Epithelial cell of proximal tubule (primary cell): ENCODE results near the gene OSBPL6. TPM values are rescaled to one million over a fixed set of nuclear protein-coding genes. Genes with fewer than 3 reads are reported as not detected.

Experiments used
- DNase-seq: peaks from one replicate; pipeline ENCODE4 v3.0.0-alpha.2; 2011; ENCODE audit warnings: low read depth
- H3K4me3 ChIP-seq: 2 replicates; pipeline ENCODE4 v1.5.1; 2011; ENCODE audit warnings: low read depth, mild to moderate bottlenecking, low read length
- total RNA-seq: library from RNA; depleted of rRNA; stranded (reverse); fragments of >200 nt; gene quantifications from 2 replicates; pipeline ENCODE4 v1.2.3, GENCODE V29; 2015
- TF ChIP-seq, protein P1 (sequence below): conservative IDR thresholded peaks from 2 replicates; pipeline ENCODE4 v1.5.1; 2012; ENCODE audit warnings: low read depth, mild to moderate bottlenecking, low read length

Gene OSBPL6
- total RNA-seq, 1 donor from 2014 or later = 2.9 TPM

DNA sequence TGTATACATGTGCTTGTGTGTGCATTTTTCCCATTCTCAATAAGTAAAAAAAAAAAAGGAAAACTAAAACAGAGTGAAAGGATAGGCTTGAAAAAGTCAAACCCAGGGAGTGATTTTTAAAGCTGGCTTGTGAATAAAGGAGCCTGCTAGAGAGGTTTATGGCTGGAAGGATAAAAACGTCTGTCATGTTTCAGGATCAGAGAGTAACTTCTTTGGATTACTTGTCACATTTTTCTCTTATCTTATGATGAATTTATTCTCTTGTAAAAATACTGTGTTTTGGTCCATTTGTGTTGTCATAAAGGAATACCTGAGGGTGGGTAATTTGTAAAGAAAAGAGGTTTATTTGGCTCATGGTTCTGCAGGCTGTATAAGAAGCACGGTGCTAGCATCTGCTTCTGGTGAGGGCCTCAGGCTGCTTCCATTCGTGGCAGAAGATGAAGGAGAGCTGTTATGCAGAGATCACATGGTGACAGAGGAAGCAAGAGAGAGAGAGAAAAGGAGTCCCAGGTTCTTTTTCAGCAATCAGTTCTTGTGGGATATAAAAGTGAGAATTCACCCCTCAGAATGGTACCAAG, 89.1 kb downstream of the OSBPL6 start:
- DNase-seq = no peak
- no peak overlapping the region for H3K4me3 ChIP-seq
- TF ChIP-seq, protein P1, sequence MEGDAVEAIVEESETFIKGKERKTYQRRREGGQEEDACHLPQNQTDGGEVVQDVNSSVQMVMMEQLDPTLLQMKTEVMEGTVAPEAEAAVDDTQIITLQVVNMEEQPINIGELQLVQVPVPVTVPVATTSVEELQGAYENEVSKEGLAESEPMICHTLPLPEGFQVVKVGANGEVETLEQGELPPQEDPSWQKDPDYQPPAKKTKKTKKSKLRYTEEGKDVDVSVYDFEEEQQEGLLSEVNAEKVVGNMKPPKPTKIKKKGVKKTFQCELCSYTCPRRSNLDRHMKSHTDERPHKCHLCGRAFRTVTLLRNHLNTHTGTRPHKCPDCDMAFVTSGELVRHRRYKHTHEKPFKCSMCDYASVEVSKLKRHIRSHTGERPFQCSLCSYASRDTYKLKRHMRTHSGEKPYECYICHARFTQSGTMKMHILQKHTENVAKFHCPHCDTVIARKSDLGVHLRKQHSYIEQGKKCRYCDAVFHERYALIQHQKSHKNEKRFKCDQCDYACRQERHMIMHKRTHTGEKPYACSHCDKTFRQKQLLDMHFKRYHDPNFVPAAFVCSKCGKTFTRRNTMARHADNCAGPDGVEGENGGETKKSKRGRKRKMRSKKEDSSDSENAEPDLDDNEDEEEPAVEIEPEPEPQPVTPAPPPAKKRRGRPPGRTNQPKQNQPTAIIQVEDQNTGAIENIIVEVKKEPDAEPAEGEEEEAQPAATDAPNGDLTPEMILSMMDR = no peak

GRCh38 chr2:178284613-178285286, 90.4 kb downstream of the OSBPL6 start:
- DNase-seq = no peak
- H3K4me3 ChIP-seq = no peak overlapping the region
- TF ChIP-seq, protein P1 = no peak

DNA sequence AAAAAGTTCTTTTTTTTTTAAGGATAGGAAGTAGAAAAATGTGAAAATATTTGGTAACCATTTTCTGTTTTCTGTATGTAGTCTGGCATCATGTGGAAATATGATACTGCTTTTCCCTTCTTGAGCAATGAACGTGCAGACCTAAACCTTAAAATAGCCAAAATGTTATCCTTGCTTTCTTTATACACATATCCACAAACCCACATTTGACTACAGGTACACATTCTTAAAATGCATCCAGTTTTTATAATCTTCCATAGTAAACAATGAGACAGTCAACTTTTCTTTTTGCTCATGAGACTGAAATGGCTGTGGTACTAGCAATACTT, 90.9 kb downstream of the OSBPL6 start:
- no peak overlapping the region for H3K4me3 ChIP-seq
- TF ChIP-seq, protein P1 = no peak
- DNase-seq = no peak

GRCh38 chr2:178286636-178287035, 92.3 kb downstream of the OSBPL6 start:
- H3K4me3 ChIP-seq = no peak overlapping the region
- no peak for DNase-seq
- TF ChIP-seq, protein P1 = no peak

- H3K4me3 ChIP-seq = no peak overlapping the region
- TF ChIP-seq, protein P1 = no peak
- DNase-seq = no peak
These were observed 93.5 kb downstream of the OSBPL6 start for GRCh38 chr2:178287652-178288344.

DNA sequence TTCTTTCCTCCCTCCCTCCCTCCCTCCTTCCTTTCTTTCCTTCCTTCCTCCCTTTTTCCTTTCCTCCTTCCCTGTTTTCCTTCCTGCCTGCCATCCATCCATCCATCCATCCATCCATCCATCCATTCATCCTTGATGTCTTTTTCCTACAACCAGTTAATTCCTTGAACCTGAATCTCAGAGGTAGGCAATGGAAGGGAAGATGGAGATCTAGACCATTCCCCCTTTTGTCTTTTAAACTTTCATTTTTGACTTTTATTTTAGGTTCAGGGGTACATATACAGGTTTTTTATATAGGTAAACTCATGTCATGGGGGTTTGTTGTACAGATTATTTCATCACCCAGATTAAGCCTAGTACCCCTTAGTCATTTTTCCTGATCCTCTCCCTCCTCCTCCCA, 97.4 kb downstream of the OSBPL6 start:
- no peak overlapping the region for H3K4me3 ChIP-seq
- TF ChIP-seq, protein P1 = no peak

More for the DNA sequence above, 97.4 kb downstream of the OSBPL6 start:
- DNase-seq = no peak
